Umbilical cord (tissue), 2 donors: ENCODE measurements around the gene TNK1. TPM values are rescaled to one million over a fixed set of nuclear protein-coding genes. Genes with fewer than 3 reads are reported as not detected.
"Not testable (repeated sequence)": the region's sequence is repeated elsewhere in the genome, so short reads cannot be mapped to it uniquely, and the experiment has no call there.

Source experiments
- DNase-seq: peaks from one replicate; pipeline ENCODE4 v3.0.0-alpha.2; 2015; ENCODE audit warnings: low spot score
- total RNA-seq: library from RNA; depleted of rRNA; stranded (reverse); fragments of >200 nt; gene quantifications from one replicate; pipeline ENCODE4 v1.2.3, GENCODE V29; 2014; ENCODE audit warnings: low replicate concordance; ENCODE audit not compliant: insufficient read depth

Gene TNK1
- total RNA-seq = 12.8 TPM

DNA sequence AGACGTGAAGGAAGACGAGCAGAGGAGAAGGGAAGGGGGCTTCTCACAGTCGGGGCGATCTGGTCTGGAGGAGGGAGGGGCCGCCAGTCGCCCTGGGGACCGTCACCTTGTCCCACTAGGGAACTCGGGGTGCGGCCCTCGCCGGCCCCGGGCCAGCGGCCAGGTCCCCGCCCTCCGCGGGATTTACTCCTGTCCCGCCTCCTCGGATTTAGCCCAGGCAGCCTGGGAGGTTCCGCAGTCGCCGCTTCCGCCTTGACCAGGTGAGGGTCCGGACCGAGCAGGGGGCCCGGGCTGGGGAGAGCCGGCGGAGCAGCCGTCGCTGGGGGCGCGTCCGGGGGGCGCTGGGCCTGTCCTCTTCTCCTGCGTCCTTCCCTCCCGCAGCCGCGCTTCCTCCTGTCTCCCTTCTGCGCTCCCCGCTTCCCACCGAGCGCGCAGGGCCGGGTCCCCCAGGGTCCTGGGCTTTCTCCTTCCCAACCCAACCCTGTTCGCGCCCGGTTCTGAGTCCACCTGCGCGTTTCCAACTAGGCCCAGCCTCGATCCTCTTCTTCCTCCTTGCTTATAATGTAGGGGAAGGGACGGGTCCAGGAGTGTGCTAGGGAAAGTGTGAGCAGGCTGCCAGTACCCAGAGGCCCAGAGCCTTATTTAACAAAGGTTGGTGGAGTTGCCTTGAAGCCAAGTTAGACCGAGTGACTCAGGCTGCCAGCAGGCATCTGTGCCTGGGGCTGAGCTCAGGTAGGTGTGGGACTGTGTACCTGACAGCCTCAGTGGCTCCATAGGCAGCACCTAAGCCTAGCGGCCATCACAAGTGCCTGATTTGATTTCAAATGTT lies at the start of gene TNK1:
Gene TNK1, plus strand, starts transcription at position 235 of the 829 bp plus-strand sequence. CDS start 1,838 bp downstream, outside the sequence.
- no peak for DNase-seq

DNA sequence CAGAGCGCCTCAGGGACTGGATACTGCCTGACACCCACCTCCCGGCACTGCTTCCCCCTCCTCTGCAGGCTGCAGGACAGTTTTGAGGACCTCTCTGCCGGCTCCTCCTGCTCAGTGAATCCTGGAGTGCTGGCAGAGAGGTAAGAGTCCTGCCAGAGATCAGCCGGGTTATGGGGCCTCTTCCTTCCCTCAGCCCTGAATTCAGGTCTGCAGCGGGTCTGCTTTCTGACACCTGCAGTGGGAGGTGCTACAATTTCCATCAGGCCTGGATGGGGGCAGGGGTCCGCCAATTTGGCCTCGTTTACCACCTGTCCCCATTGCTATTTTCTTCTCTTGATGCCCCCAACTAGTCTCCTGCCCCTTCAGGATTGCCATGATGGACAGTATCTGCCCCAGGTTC lies 48.8 kb upstream of the TNK1 start:
- no peak for DNase-seq

GRCh38 chr17:7332600-7333069 lies 48.3 kb upstream of the TNK1 start:
- peak; percentile 43 for DNase-seq

GRCh38 chr17:7334938-7335538 lies 45.9 kb upstream of the TNK1 start:
- DNase-seq = no peak

DNA sequence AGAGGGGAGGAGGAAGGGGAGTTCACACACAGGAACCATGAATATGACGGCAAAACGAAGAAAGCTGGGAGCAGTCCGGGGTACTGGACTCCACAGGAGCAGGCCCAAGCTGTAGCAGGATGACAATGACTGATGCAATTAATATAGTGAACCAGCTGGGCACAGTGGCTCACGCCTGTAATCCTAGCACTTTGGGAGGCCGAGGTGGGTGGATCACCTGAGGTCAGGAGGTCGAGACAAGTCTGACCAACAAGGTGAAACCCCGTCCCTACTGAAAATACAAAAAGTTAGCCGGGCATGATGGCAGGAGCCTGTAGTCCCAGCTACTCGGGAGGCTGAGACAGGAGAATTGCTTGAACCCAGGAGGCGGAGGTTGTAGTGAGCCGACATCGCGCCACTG lies 45.1 kb upstream of the TNK1 start:
- not testable (repeated sequence) for DNase-seq

GRCh38 chr17:7336240-7337175 lies 44.4 kb upstream of the TNK1 start, which contains the start of gene ACAP1:
Gene ACAP1, plus strand, starts transcription at chr17:7336529. Its CDS starts 206 bp downstream, at chr17:7336735.
- DNase-seq = no peak

DNA sequence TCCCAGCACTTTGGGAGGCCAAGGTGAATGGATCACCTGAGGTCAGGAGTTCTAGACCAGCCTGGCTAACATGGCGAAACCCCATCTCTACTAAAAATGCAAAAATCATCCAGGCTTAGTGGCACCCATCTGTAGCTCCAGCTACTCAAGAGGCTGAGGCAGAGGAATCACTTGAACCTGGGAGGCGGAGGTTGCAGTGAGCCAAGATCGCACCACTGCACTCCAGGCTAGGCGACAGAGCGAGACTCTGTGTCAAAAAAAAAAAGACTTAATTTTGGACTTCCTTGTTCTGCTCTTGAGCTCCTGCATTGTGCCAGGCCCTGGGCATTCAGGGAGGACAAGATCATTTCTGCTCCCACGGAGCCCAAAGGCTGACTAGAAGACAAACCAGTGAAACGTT lies 43.3 kb upstream of the TNK1 start:
- not testable (repeated sequence) for DNase-seq

- DNase-seq = no peak
These were observed 40.7 kb upstream of the TNK1 start for GRCh38 chr17:7340179-7340578.

DNA sequence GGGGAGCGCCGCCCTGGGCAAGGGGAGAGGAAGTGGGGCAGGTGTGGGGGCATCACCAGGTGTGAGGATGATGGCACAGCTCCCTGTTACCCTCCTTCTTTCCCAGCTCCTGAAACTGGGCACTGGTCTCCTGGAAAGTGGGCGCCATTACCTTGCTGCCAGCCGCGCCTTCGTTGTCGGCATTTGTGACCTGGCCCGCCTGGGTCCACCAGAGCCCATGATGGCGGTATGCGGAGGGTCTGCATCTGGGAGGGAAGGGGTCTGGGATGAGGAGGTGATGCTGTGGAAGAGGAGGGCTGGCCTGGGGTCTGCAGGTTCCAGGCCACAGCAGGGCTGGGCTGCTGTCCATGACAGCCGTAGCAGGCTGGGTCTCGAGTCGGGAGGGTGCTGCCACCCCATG lies 39.0 kb upstream of the TNK1 start:
- no peak for DNase-seq

GRCh38 chr17:7343250-7343649 lies 37.6 kb upstream of the TNK1 start:
- no peak for DNase-seq

GRCh38 chr17:7346761-7347614 lies 33.9 kb upstream of the TNK1 start:
- DNase-seq = no peak

- peak; percentile 69 for DNase-seq
These were observed 33.0 kb upstream of the TNK1 start for GRCh38 chr17:7347630-7348477.

DNA sequence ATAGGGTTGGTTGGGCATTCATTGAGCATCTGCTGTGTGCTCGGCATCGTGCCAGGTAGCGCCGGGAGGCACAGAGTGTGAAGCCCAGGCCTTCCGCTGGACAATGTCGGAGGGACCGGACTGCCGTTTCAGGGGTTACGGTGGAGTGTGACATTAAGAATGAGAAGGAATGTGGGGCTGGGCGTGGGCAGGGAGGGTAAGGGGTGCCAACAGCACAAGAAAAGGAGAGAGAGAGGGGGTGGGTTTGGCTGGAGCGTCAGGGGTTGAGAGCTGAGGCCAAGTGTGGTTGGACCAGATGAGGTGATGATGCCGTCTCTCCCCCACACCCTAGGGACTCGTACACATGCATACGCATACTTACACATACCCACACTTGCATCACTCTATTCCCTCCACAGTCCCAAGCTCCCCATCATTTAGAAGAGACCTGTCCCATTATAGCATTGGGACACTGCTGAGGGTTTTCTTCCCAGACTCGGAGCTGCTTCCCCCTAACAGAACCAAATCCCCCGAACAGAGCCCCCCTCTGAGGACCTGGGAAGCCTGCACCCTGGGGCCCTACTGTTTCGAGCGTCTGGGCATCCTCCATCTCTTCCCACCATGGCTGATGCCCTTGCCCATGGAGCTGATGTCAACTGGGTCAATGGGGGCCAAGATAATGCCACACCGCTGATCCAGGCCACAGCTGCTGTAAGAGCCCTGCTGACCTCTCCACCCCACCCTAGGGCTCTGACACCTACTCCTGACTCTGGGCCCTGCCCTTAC lies 32.2 kb upstream of the TNK1 start:
- no peak for DNase-seq

DNA sequence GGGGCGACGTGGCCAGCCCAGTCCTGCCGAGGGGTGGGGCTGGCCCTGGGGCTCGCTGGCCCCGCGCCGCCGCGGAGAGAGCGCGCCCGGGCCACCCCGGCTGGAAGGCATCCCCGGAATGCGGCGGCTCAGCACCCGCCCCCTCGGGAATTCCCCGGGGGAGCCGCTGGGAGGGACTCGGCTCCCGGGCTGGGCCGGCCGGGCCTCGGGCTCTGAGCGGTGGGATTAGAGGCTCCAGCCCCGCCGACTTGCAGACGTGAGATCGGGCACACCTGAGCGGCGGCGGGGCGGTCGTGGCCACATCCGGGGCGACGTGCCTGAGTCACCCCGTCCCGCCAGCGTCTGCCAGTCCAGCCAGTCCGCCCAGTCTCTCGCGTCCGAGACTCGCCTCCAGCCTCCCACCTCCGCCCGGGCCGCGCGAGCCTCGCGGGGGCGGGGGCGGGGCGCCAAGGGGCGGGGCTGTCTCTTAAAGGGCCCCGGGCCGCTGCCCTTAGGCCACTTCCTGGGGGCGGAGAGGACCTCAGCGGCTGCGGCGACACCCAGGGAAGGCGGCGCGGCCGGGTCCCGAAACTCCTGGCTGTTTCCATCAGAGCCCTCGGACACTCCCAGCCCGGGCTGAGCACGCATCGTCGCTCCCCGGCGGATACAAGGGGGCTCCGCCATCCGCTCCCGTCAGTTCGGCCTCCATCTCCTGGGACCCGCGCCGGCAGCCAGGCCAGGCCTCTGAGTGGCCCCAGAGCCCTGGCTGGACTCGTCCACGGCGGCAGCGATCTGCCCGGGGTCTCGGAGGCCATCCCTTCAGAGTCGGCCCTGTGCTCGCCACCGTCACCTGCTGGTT lies 29.0 kb upstream of the TNK1 start, which contains the start of gene KCTD11:
Gene KCTD11, plus strand, starts transcription at position 498 of the 838 bp plus-strand sequence.
- peak; percentile 95 for DNase-seq

- no peak for DNase-seq
These were observed 28.4 kb upstream of the TNK1 start for GRCh38 chr17:7352503-7352889.

GRCh38 chr17:7352910-7353635 lies 27.8 kb upstream of the TNK1 start:
- no peak for DNase-seq

DNA sequence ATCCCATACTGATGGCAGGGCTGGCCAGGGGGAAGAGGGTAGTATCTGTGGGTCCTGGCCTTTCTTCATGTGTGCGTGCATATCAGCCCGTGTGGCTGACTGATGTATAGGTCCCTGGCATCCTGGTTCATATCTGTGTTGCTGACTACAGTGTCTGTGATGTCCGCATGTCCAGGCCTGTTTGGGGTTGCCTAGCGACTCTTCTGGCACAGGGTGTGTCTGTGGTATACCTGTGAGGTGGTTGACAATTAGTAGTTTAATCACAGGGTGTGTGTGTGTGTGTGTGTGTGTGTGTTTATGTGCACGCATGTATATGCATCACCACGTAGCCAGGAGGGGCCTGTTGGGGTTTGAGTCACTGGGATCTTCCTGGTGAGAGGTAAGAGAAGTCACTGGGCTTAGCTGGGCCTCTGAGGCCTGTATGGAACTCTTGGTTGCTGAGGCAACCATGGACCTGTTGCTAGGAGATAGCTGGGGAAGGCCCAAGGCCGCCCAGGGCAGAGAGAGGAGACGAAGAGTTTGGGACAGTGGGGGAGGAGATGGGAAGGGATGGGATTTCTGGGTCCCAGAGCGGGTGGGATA lies 26.5 kb upstream of the TNK1 start:
- peak; percentile 93 for DNase-seq
